ENCODE results near the gene SLC5A2. TPM values are rescaled to one million over a fixed set of nuclear protein-coding genes. Genes with fewer than 3 reads are reported as not detected.

Gene SLC5A2
- polyA plus RNA-seq, 2 of the 4 experiments (the other 2 are of a cell fraction): 0.09 to 0.46 TPM

DNA sequence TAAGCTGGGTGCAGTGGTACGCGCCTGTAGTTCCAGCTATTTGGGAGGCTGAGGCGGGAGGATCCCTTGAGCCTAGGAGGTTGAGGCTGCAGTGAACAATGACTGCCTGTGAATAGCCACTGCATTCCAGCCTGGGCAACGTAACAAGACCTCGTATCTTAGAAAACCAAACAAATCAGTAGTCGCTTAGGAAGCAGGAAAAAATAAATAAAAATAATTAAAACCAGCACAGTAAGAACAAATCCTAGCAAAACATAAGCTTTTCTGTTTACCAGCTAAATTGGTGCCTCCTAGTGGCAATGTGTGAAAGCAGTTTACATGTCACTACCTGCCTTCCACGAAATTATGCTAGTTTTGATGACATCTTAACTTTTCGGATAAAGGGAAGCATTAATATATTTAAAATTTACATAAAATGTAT lies 22.3 kb upstream of the SLC5A2 start:
- peaks cover 25% of the 10 kb centered on the region for H3K4me1 ChIP-seq
- WGBS (ENCODE audit: missing lambda C conversion rate): 49% methylated on average over 8 of the region's 8 CpGs
- peak overlapping the region; percentile 51 for H3K4me3 ChIP-seq
- peak overlapping the region; percentile 89 for H3K4me2 ChIP-seq
- TF ChIP-seq FOSL2 (IDR thresholded peaks at IDR 0.05) (no peak), FOSL2 (CRISPR knock-in tag; IDR thresholded peaks at IDR 0.05) (no peak), NPAS2 (CRISPR knock-in tag; IDR thresholded peaks at IDR 0.05; ENCODE audit: borderline replicate concordance) (no peak), RFX5 (IDR thresholded peaks at IDR 0.05) (no peak), NR3C1 (IDR thresholded peaks at IDR 0.05) (no peak), MYC (IDR thresholded peaks at IDR 0.05; ENCODE audit: borderline replicate concordance, low read length) (no peak), FOXS1 (CRISPR knock-in tag; IDR thresholded peaks at IDR 0.05) (no peak), SMC3 (IDR thresholded peaks at IDR 0.05) (0 out of 3 replicates have a peak, but pooled peaks have one; percentile 23), CTCF (IDR thresholded peaks at IDR 0.05) (peak; percentile 66), GATA3 (IDR thresholded peaks at IDR 0.05; ENCODE audit: borderline replicate concordance) (no peak), CHD2 (IDR thresholded peaks at IDR 0.05; ENCODE audit: low read length, partially characterized antibody) (no peak), RAD21 (conservative IDR thresholded peaks at IDR 0.05 in 1 of 2, IDR thresholded peaks at IDR 0.05 in 1 of 2) (0 out of 5 replicates have a peak, but pooled peaks have one; percentile 13 to 18), POLR2A (IDR thresholded peaks at IDR 0.05; ENCODE audit: low read length) (no peak), EHF (CRISPR knock-in tag; IDR thresholded peaks at IDR 0.05) (no peak)
- TF ChIP-seq, protein P1, sequence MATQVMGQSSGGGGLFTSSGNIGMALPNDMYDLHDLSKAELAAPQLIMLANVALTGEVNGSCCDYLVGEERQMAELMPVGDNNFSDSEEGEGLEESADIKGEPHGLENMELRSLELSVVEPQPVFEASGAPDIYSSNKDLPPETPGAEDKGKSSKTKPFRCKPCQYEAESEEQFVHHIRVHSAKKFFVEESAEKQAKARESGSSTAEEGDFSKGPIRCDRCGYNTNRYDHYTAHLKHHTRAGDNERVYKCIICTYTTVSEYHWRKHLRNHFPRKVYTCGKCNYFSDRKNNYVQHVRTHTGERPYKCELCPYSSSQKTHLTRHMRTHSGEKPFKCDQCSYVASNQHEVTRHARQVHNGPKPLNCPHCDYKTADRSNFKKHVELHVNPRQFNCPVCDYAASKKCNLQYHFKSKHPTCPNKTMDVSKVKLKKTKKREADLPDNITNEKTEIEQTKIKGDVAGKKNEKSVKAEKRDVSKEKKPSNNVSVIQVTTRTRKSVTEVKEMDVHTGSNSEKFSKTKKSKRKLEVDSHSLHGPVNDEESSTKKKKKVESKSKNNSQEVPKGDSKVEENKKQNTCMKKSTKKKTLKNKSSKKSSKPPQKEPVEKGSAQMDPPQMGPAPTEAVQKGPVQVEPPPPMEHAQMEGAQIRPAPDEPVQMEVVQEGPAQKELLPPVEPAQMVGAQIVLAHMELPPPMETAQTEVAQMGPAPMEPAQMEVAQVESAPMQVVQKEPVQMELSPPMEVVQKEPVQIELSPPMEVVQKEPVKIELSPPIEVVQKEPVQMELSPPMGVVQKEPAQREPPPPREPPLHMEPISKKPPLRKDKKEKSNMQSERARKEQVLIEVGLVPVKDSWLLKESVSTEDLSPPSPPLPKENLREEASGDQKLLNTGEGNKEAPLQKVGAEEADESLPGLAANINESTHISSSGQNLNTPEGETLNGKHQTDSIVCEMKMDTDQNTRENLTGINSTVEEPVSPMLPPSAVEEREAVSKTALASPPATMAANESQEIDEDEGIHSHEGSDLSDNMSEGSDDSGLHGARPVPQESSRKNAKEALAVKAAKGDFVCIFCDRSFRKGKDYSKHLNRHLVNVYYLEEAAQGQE (IDR thresholded peaks at IDR 0.05): no peak
- ChIA-PET CTCF (interaction anchor here (0.6 to 7.9 kb wide), 22 partner anchors 9 to 507 kb away, joined by 3 to 52 read pairs (median 4); partner anchors contain the start of genes PYCARD, TGFB1I1 and ZNF843), POLR2A (interaction anchor here (0.5 to 4.0 kb wide), 12 partner anchors 9 to 414 kb away, joined by 3 to 23 read pairs (median 6); partner anchors contain the start of genes FUS, RUSF1, TGFB1I1 and ZNF267)
- H3K27ac ChIP-seq: peak overlapping the region; percentile 83 to 99
- H3K9me3 ChIP-seq: no peaks in the 10 kb centered on the region
- no peak for ATAC-seq
- DNase-seq (ENCODE audit: low read depth in 1 of 2, low spot score in 1 of 2): peak in 1 of 2 experiments; percentile 67
- no peak for FAIRE-seq

- no peak for ATAC-seq
- no peak overlapping the region for H3K4me3 ChIP-seq
- H3K27ac ChIP-seq: no peak overlapping the region
- H3K9me3 ChIP-seq: no peaks in the 10 kb centered on the region
- H3K4me2 ChIP-seq: no peak overlapping the region; the same call in 2 of the 3 replicates
- ChIA-PET POLR2A (interaction anchor here (1.0 to 2.3 kb wide), 8 partner anchors 8 to 413 kb away, joined by 3 to 23 read pairs (median 6); partner anchors contain the start of genes FUS, RUSF1, TGFB1I1 and ZNF267), CTCF (interaction anchor here (1.0 to 7.9 kb wide), 21 partner anchors 9 to 508 kb away, joined by 3 to 52 read pairs (median 5); partner anchors contain the start of genes PYCARD, TGFB1I1 and ZNF843)
- peaks cover 18% of the 10 kb centered on the region for H3K4me1 ChIP-seq
- no peak for FAIRE-seq
- DNase-seq (ENCODE audit: low read depth in 1 of 2, low spot score in 1 of 2): no peak
- 68% methylated on average over 10 of the region's 10 CpGs for WGBS (ENCODE audit: missing lambda C conversion rate)
- no peak for TF ChIP-seq MAZ (IDR thresholded peaks at IDR 0.05; ENCODE audit: borderline replicate concordance, low read depth, low read length)
- no peak for TF ChIP-seq MYC (IDR thresholded peaks at IDR 0.05; ENCODE audit: borderline replicate concordance, low read length)
- TF ChIP-seq CHD4 (IDR thresholded peaks at IDR 0.05; ENCODE audit: borderline replicate concordance): no peak
- TF ChIP-seq, protein P2, sequence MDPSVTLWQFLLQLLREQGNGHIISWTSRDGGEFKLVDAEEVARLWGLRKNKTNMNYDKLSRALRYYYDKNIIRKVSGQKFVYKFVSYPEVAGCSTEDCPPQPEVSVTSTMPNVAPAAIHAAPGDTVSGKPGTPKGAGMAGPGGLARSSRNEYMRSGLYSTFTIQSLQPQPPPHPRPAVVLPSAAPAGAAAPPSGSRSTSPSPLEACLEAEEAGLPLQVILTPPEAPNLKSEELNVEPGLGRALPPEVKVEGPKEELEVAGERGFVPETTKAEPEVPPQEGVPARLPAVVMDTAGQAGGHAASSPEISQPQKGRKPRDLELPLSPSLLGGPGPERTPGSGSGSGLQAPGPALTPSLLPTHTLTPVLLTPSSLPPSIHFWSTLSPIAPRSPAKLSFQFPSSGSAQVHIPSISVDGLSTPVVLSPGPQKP (IDR thresholded peaks at IDR 0.05; ENCODE audit: low read depth, low read length): no peak
- no peak for TF ChIP-seq PHF8 (IDR thresholded peaks at IDR 0.05; ENCODE audit: borderline replicate concordance, low read depth)
- TF ChIP-seq POLR2A (IDR thresholded peaks at IDR 0.05; ENCODE audit: low read length): no peak
- no peak for TF ChIP-seq SMC3 (IDR thresholded peaks at IDR 0.05)
- no peak for TF ChIP-seq CTCF (IDR thresholded peaks at IDR 0.05)
- TF ChIP-seq, protein P1 (IDR thresholded peaks at IDR 0.05): no peak
- TF ChIP-seq ZSCAN20 (CRISPR knock-in tag; IDR thresholded peaks at IDR 0.05): no peak
Measured at GRCh38 chr16:31461201-31461920, 21.6 kb upstream of the SLC5A2 start.
